Endothelial cell (in vitro differentiated cells): ENCODE measurements around the gene TMEM51. TPM values are rescaled to one million over a fixed set of nuclear protein-coding genes. Genes with fewer than 3 reads are reported as not detected.

Source experiments
- DNase-seq: peaks from one replicate; pipeline ENCODE4 v3.0.0; 2021; ENCODE audit warnings: low spot score
- H3K27ac Mint-ChIP-seq: one replicate; pipeline ENCODE4 v1.8.0; 2021; ENCODE audit warnings: mixed read lengths, inconsistent platforms; ENCODE audit not compliant: unreplicated experiment
- H3K27me3 Mint-ChIP-seq: one replicate; pipeline ENCODE4 v1.8.0; 2021; ENCODE audit warnings: mild to moderate bottlenecking, moderate library complexity, mixed read lengths, inconsistent platforms; ENCODE audit not compliant: unreplicated experiment
- H3K36me3 Mint-ChIP-seq: one replicate; pipeline ENCODE4 v1.8.0; 2021; ENCODE audit warnings: mild to moderate bottlenecking, low read depth, mixed read lengths, inconsistent platforms; ENCODE audit not compliant: unreplicated experiment
- H3K4me1 Mint-ChIP-seq: one replicate; pipeline ENCODE4 v1.8.0; 2021; ENCODE audit warnings: mild to moderate bottlenecking, mixed read lengths, inconsistent platforms; ENCODE audit not compliant: unreplicated experiment
- H3K4me3 Mint-ChIP-seq: one replicate; pipeline ENCODE4 v1.8.0; 2021; ENCODE audit warnings: mild to moderate bottlenecking, mixed read lengths, inconsistent platforms; ENCODE audit not compliant: unreplicated experiment
- H3K9me3 Mint-ChIP-seq: one replicate; pipeline ENCODE4 v1.8.0; 2021; ENCODE audit warnings: mixed read lengths, inconsistent platforms; ENCODE audit not compliant: unreplicated experiment
- total RNA-seq: library from RNA; stranded (reverse); fragmentation: NEBNext Ultra II Directional; extraction: Animal tissue kit (Norgen Biotek cat#: 25700); gene quantifications from one replicate; pipeline ENCODE4 v1.2.1, GENCODE V29; 2021; ENCODE audit not compliant: unreplicated experiment
- TF ChIP-seq, protein P1 (sequence below): fragments of 200-600 bp; sonication (generic); IDR thresholded peaks from one replicate; pipeline ENCODE4 v1.5.0; 2021; ENCODE audit warnings: antibody characterized with exemption; ENCODE audit not compliant: unreplicated experiment

TMEM51 gene
- total RNA-seq, 1 donor from 2014 or later, result 23.5 TPM

DNA sequence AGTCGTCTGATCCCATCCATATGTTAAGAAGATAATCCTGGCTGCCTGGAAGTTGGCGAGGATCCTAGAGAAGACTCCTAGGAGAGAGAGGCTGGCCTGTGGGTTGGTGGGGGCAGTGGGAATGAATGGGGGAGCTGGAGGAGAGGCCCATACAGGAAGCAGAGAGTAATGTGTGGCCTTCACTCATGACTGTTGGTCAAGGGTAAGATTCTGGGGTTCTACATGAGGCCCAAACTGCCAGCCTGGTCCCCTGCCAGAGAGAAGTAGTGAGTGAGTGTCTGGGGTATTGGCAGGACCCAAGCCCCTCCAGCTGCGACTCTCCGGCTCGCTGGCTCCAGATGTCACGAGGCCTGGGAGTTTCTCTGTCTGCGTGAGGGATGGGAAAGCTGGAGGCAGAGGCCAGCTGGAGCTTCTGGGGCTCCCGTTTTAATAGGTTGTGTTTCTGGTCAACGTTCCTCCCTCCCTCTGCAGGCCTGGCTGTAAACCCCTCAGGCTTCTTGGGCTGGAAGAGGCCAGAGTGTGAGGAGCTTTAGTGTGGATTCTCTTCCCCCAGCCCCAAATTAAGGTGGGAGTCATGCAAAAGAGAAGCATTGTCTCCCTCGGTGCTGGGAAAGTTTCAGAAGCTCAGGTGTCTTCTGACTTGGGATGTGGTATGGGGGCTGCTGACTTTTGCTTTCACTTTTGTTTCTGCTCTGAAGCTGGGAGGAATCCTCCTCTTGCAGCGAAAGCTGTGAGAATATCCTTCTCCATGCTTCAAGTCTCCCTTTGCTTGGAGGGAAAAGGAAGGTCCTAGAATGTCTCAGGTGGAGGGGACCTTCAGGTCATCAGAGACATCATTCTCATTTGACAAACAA lies 2.6 kb downstream of the TMEM51 start:
- Mint-ChIP-seq H3K4me3 (peak overlapping the region; percentile 98), H3K27me3 (peaks cover 6% of the 10 kb centered on the region), H3K36me3 (peaks cover 3% of the 10 kb centered on the region), H3K27ac (no peak overlapping the region), H3K9me3 (no peaks in the 10 kb centered on the region), H3K4me1 (peaks cover 61% of the 10 kb centered on the region)
- TF ChIP-seq, protein P1, sequence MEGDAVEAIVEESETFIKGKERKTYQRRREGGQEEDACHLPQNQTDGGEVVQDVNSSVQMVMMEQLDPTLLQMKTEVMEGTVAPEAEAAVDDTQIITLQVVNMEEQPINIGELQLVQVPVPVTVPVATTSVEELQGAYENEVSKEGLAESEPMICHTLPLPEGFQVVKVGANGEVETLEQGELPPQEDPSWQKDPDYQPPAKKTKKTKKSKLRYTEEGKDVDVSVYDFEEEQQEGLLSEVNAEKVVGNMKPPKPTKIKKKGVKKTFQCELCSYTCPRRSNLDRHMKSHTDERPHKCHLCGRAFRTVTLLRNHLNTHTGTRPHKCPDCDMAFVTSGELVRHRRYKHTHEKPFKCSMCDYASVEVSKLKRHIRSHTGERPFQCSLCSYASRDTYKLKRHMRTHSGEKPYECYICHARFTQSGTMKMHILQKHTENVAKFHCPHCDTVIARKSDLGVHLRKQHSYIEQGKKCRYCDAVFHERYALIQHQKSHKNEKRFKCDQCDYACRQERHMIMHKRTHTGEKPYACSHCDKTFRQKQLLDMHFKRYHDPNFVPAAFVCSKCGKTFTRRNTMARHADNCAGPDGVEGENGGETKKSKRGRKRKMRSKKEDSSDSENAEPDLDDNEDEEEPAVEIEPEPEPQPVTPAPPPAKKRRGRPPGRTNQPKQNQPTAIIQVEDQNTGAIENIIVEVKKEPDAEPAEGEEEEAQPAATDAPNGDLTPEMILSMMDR, result no peak
- no peak for DNase-seq

DNA sequence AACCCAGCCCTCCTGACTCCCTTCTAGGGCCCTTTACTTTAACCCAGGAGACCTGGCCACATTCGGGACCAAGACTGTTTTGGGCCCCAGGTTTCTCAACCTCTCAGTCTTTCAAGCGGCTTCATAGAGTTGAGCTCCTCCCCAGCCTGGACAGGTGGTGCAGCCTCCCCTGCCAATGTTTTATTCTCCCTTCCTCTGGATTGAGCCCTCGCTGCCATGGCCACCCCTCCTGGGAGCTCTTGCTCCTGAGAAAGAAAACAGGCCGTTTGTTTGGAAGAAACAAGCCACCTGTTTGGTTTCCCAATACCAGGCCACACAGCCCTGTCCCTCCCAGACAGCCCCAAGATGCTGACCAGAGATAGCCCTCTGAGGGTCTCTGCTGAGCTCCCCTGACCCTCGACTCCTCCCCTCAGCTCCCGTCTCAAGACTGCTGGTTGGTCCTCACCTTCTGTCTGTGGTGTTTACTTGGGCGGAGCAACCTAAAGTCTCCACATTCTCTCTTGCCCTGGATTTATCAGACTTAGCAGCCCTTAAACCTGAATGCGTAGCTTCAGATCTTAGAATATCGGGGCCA lies 3.3 kb downstream of the TMEM51 start:
- peaks cover 3% of the 10 kb centered on the region for H3K36me3 Mint-ChIP-seq
- H3K4me1 Mint-ChIP-seq, result peaks cover 59% of the 10 kb centered on the region
- H3K4me3 Mint-ChIP-seq, result peak overlapping the region; percentile 59
- peaks cover 6% of the 10 kb centered on the region for H3K27me3 Mint-ChIP-seq
- no peaks in the 10 kb centered on the region for H3K9me3 Mint-ChIP-seq
- no peak for DNase-seq
- no peak overlapping the region for H3K27ac Mint-ChIP-seq
- TF ChIP-seq, protein P1, result no peak

DNA sequence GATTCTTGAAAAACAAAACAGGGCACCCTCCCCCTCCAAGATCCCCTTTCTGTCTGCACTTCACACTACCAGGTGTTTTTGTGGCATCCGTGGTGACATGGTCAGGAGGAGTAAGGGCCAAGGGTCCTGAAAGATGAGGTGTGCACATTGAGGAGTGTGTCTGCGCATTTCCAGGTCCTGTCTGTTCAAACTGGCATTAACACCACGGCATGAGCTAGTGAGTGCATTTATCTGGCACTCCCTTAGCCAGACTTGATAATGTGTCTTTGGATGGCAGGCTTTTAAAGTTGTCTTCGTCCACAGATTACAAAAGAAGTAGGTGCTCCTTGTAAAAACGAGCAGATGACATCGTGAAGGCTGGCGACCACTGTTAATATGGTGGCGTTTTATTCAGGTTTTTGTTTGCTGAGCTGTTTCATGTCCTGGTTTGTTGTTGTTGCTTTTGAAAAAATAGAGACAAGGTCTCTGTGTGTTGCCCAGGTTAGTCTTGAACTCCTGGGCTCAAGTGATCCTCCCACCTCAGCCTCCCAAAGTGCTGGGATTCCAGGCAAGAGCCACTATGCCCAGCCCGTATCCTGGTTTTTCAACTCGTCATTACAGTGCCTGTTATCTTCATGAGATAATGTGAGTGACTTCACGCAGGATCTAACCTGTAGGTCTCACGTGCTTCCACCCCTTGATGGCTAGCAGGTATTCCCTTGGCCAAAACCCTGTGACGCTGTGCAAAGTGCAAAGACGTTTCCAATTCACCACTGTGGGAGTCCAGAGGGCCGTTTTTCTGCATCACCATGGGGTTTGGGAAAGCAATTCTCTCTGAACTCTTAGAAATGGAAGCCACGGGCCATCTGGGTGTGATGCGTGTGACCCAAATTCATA lies 4.2 kb downstream of the TMEM51 start:
- Mint-ChIP-seq H3K27me3 (peaks cover 6% of the 10 kb centered on the region), H3K27ac (peak overlapping the region; percentile 65), H3K4me3 (no peak overlapping the region), H3K9me3 (no peaks in the 10 kb centered on the region), H3K36me3 (peaks cover 3% of the 10 kb centered on the region), H3K4me1 (peaks cover 65% of the 10 kb centered on the region)
- no peak for DNase-seq
- TF ChIP-seq, protein P1, result no peak

DNA sequence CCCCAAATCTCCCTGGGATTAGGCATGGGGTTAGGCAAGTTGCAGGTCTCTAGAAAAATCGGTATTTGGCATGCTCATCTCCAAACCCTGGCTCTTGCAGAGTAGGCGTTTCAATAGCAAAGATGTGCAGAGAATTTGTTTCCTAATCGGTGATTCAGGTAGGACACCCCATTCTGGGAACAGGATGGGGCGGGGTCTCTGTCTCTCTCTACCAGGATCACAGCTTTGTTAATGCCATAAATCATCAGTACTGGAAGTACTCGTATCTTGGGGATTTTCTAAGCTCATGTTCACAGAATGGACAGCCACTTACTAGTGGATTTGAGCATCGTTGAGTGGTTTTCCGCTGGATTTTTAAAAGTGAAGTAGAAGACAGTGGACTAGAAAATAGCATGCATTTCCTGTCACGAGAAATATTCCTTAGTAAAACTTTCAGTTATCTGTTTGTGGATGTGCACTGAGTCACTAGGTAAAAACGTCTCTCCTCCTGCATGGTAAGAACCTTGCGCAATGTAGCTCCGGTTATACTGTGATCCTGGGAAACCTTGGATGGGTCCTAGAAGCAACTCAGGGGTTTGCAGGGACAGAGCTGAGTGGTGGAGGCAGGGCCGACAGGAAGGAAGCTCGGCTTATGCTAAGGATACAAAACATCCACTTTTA lies 5.1 kb downstream of the TMEM51 start:
- DNase-seq, result no peak
- H3K27ac Mint-ChIP-seq, result peak overlapping the region; percentile 67
- peak overlapping the region; percentile 18 for H3K4me3 Mint-ChIP-seq
- H3K27me3 Mint-ChIP-seq, result peaks cover 6% of the 10 kb centered on the region
- H3K9me3 Mint-ChIP-seq, result no peaks in the 10 kb centered on the region
- H3K36me3 Mint-ChIP-seq, result peaks cover 3% of the 10 kb centered on the region
- peaks cover 72% of the 10 kb centered on the region for H3K4me1 Mint-ChIP-seq
- TF ChIP-seq, protein P1, result no peak
